HL-60 (cell line): ENCODE results near the gene ITGA8.

Source experiments
- CTCF ChIP-seq: IDR thresholded peaks from one replicate; pipeline ENCODE4 v1.5.1; 2011; ENCODE audit warnings: low read length, control low read depth, inconsistent platforms; ENCODE audit not compliant: insufficient read depth
- GABPA ChIP-seq: IDR thresholded peaks from 2 replicates; pipeline ENCODE4 v1.6.1; 2012; ENCODE audit warnings: low read depth
- POLR2AphosphoS5 ChIP-seq: IDR thresholded peaks from 2 replicates; pipeline ENCODE4 v1.6.1; 2012; ENCODE audit warnings: low read depth

- TF ChIP-seq CTCF = no peak
- no peak for TF ChIP-seq POLR2AphosphoS5
- no peak for TF ChIP-seq GABPA
These were observed 215.5 kb downstream of the ITGA8 start for GRCh38 chr10:15504101-15504840.
